GM12878 (cell line): ENCODE results near the gene KRTAP21-1.

Source experiments
- REST ChIP-seq: IDR thresholded peaks from 2 replicates; pipeline ENCODE4 v1.6.1; 2012; ENCODE audit warnings: mild to moderate bottlenecking, low read depth, low read length
- SMC3 ChIP-seq: IDR thresholded peaks from 2 replicates; pipeline ENCODE4 v1.6.1; 2011; ENCODE audit warnings: low read length, improper control_type of control experiment, borderline replicate concordance

- no peak for TF ChIP-seq SMC3
- no peak for TF ChIP-seq REST
These were observed 38.5 kb upstream of the KRTAP21-1 start for GRCh38 chr21:30793581-30794314.
